MM.1S (cell line): Measurements from ENCODE around the gene ZFP62.

Source experiments
- DNase-seq: peaks from one replicate; pipeline ENCODE4 v3.0.0-alpha.2; 2015
- H2AFZ ChIP-seq: fragments of 300-600 bp; sonication (generic); 2 replicates; pipeline ENCODE4 v1.6.0; 2016; ENCODE audit warnings: antibody characterized with exemption, low read length
- H3F3A ChIP-seq: fragments of 300-600 bp; sonication (generic); 2 replicates; pipeline ENCODE4 v1.6.1; 2016; ENCODE audit warnings: mild to moderate bottlenecking, antibody characterized with exemption, low read length, moderate library complexity, mixed read lengths; ENCODE audit not compliant: insufficient read depth
- H3K27ac ChIP-seq: fragments of 300-600 bp; sonication (generic); 2 replicates; pipeline ENCODE4 v1.5.1; 2016; ENCODE audit warnings: mild to moderate bottlenecking, low read length
- H3K27me3 ChIP-seq: fragments of 300-600 bp; sonication (generic); replicated peaks from 2 replicates; pipeline ENCODE4 v1.6.0; 2016; ENCODE audit warnings: low read length; ENCODE audit not compliant: insufficient read depth
- H3K36me3 ChIP-seq: fragments of 300-600 bp; sonication (generic); replicated peaks from 2 replicates; pipeline ENCODE4 v1.6.1; 2016; ENCODE audit warnings: mild to moderate bottlenecking, low read length, mixed read lengths; ENCODE audit not compliant: insufficient read depth
- H3K4me1 ChIP-seq: fragments of 300-600 bp; sonication (generic); 2 replicates; pipeline ENCODE4 v1.6.1; 2016; ENCODE audit warnings: low read length, mixed read lengths
- H3K4me2 ChIP-seq: fragments of 300-600 bp; sonication (generic); 2 replicates; pipeline ENCODE4 v1.6.0; 2016; ENCODE audit warnings: low read depth, low read length
- H3K4me3 ChIP-seq: fragments of 300-600 bp; sonication (generic); 2 replicates; pipeline ENCODE4 v1.5.1; 2016; ENCODE audit warnings: low read length, mixed read lengths
- H3K79me2 ChIP-seq: fragments of 300-600 bp; sonication (generic); 2 replicates; pipeline ENCODE4 v1.6.1; 2016; ENCODE audit warnings: mixed run types, low read length, mixed read lengths
- H3K9ac ChIP-seq: fragments of 300-600 bp; sonication (generic); 2 replicates; pipeline ENCODE4 v1.6.1; 2016; ENCODE audit warnings: low read length, mixed read lengths
- H3K9me2 ChIP-seq: fragments of 300-600 bp; sonication (generic); replicated peaks from 2 replicates; pipeline ENCODE4 v1.6.1; 2016; ENCODE audit warnings: mild to moderate bottlenecking, low read length, mixed read lengths; ENCODE audit not compliant: insufficient read depth
- H3K9me3 ChIP-seq: fragments of 300-600 bp; sonication (generic); replicated peaks from 2 replicates; pipeline ENCODE4 v1.6.1; 2016; ENCODE audit warnings: mild to moderate bottlenecking, low read length, mixed read lengths; ENCODE audit not compliant: insufficient read depth
- H4K20me1 ChIP-seq: fragments of 300-600 bp; sonication (generic); 2 replicates; pipeline ENCODE4 v1.6.1; 2016; ENCODE audit warnings: mild to moderate bottlenecking, low read length, moderate library complexity, mixed read lengths; ENCODE audit not compliant: insufficient read depth
- CTCF ChIP-seq: fragments of 300-600 bp; sonication (generic); IDR thresholded peaks from 2 replicates; pipeline ENCODE4 v1.5.1; 2016; ENCODE audit warnings: antibody characterized with exemption, low read length, mixed read lengths
- EZH2 ChIP-seq: fragments of 300-600 bp; sonication (generic); optimal IDR thresholded peaks from 2 replicates; pipeline ENCODE3; 2017; ENCODE audit warnings: low read depth, mild to moderate bottlenecking, antibody characterized with exemption, low read length, mixed read lengths
- EZH2phosphoT487 ChIP-seq: fragments of 300-600 bp; sonication (generic); IDR thresholded peaks from 2 replicates; pipeline ENCODE4 v1.6.1; 2018; ENCODE audit warnings: antibody characterized with exemption, low read length

Gene ZFP62

DNA sequence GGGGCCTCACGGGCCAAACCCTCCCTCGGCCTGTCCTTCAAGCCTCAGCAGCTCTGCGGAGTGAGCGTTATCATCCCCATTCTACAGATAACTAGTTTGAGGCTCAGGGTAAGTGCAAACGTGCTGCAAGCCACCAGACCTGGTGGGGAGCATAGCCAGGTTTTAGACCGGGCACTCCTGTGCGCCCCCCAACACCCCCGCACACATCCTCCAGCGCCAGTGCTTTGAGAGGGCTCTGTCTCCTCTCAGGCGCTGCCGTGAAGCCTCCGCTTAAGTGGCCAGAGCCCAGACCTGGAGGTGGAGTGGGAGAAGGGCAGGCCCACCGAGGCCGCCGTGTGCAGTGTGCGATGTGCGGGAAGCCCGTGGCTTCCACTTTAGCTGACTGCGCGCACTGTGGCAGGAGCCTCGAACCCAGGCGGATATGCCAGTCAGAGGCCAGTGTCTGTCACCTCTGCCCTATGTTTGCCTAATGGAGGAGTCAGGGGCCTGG is 56.9 kb downstream of the ZFP62 start:
- TF ChIP-seq CTCF = no peak
- TF ChIP-seq EZH2phosphoT487 = no peak
- no peak for TF ChIP-seq EZH2
- peaks cover 61% of the 10 kb centered on the region for H3F3A ChIP-seq
- DNase-seq = peak; percentile 45
- H3K4me2 ChIP-seq = peak overlapping the region; percentile 96
- no peaks in the 10 kb centered on the region for H3K36me3 ChIP-seq
- H4K20me1 ChIP-seq = peaks cover 29% of the 10 kb centered on the region
- no peaks in the 10 kb centered on the region for H3K9me3 ChIP-seq
- no peaks in the 10 kb centered on the region for H3K9me2 ChIP-seq
- peak overlapping the region; percentile 88 for H3K9ac ChIP-seq
- peak overlapping the region; percentile 76 for H3K4me3 ChIP-seq
- H3K27me3 ChIP-seq = no peaks in the 10 kb centered on the region
- H3K79me2 ChIP-seq = peaks cover 91% of the 10 kb centered on the region
- no peak overlapping the region for H2AFZ ChIP-seq
- H3K4me1 ChIP-seq = peaks cover 70% of the 10 kb centered on the region
- H3K27ac ChIP-seq = peak overlapping the region; percentile 99

GRCh38 chr5:180803181-180804128 is 57.6 kb downstream of the ZFP62 start:
- Histone ChIP-seq H3K9me3 (no peaks in the 10 kb centered on the region), H3K27me3 (no peaks in the 10 kb centered on the region), H3K4me3 (peak overlapping the region; percentile 76), H3K27ac (peak overlapping the region; percentile 99), H3K4me1 (peaks cover 71% of the 10 kb centered on the region), H2AFZ (peak overlapping the region; percentile 17; the same call in 1 of the 2 replicates), H3K4me2 (peak overlapping the region; percentile 96), H3K9me2 (no peaks in the 10 kb centered on the region), H4K20me1 (peaks cover 36% of the 10 kb centered on the region), H3K36me3 (no peaks in the 10 kb centered on the region), H3K9ac (peak overlapping the region; percentile 88), H3K79me2 (peaks cover 91% of the 10 kb centered on the region), H3F3A (peaks cover 54% of the 10 kb centered on the region)
- TF ChIP-seq EZH2phosphoT487 (no peak), EZH2 (no peak), CTCF (peak; percentile 14; the same call in 1 of the 2 replicates)
- peak; percentile 96 for DNase-seq

- H3F3A ChIP-seq = peaks cover 45% of the 10 kb centered on the region
- H3K4me1 ChIP-seq = peaks cover 72% of the 10 kb centered on the region
- H2AFZ ChIP-seq = peak within 1 kb of the TSS; percentile 17; the same call in 1 of the 2 replicates
- peak within 1 kb of the TSS; percentile 89 for H3K4me3 ChIP-seq
- peaks cover 91% of the 10 kb centered on the region for H3K79me2 ChIP-seq
- peak within 1 kb of the TSS; percentile 99 for H3K27ac ChIP-seq
- no peaks in the 10 kb centered on the region for H3K9me2 ChIP-seq
- no peaks in the 10 kb centered on the region for H3K9me3 ChIP-seq
- H3K9ac ChIP-seq = peak within 1 kb of the TSS; percentile 88
- no peaks in the 10 kb centered on the region for H3K27me3 ChIP-seq
- H4K20me1 ChIP-seq = peaks cover 45% of the 10 kb centered on the region
- DNase-seq = peak; percentile 71
- H3K4me2 ChIP-seq = peak within 1 kb of the TSS; percentile 96
- TF ChIP-seq EZH2phosphoT487 = no peak
- TF ChIP-seq EZH2 = no peak
- TF ChIP-seq CTCF = no peak
- no peaks in the 10 kb centered on the region for H3K36me3 ChIP-seq
Observed at GRCh38 chr5:180802325-180803180, 58.5 kb downstream of the ZFP62 start, which contains the start of gene MGAT1. Gene MGAT1, minus strand, starts transcription at chr5:180802806. Its CDS starts 9,835 bp downstream, at chr5:180792971.
